DMS 273 (cell line): ENCODE results near the gene SELL.
"Not testable (repeated sequence)": the region's sequence is repeated elsewhere in the genome, so short reads cannot be mapped to it uniquely, and the experiment has no call there.

ENCODE experiments used
- DNase-seq: peaks from one replicate; lab custom pipeline; 2025; ENCODE audit not compliant: unreplicated experiment; lab: John Stamatoyannopoulos, UW

SELL gene

DNA sequence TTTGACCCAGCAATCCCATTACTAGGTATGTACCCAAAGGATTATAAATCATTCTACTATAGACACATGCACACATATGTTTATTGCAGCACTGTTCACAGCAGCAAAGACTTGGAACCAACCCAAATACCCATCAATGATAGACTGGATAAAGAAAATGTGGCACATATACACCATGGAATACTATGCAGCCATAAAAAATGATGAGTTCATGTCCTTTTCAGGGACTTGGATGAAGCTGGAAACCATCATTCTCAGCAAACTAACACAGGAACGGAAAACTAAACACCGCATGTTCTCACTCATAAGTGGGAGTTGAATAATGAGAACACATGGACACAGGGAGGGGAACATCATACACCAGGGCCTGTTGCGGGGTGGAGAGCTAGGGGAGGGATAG, 41.2 kb downstream of the SELL start:
- not testable (repeated sequence) for DNase-seq

DNA sequence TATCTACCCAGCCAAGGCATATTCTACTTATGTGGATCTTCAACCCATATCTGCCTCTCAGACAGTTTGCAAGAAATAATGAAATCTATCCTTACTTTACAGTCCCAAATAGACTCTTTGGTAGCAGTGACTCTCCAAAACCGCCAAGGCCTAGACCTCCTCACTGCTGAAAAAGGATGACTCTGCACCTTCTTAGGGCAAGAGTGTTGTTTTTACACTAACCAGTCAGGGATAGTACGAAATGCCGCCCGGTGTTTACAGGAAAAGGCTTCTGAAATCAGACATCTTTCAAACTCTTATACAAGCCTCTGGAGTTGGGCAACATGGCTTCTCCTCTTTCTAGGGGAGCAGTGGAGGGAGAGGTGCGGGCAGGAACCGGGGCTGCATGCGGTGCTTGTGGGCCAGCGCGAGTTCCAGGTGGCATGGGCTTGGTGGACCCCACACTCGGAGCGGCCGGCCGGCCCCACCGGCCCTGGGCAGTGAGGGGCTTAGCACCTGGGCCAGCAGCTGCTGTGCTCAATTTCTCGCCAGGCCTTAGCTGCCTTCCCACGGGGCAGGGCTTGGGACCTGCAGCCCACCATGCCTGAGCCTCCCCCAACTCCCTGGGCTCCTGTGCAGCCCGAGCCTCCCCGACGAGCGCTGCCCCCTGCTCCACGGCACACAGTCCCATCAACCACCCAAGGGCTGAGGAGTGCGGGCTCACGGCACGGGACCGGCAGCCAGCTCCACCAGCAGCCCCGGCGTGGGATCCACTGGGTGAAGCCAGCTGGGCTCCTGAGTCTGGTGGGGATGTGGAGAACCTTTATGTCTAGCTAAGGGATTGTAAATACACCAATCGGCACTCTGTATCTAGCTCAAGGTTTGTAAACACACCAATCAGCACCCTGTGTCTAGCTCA, 43.5 kb downstream of the SELL start:
- not testable (repeated sequence) for DNase-seq

- DNase-seq = not testable (repeated sequence)
These were observed 44.2 kb downstream of the SELL start for GRCh38 chr1:169667227-169667639.

DNA sequence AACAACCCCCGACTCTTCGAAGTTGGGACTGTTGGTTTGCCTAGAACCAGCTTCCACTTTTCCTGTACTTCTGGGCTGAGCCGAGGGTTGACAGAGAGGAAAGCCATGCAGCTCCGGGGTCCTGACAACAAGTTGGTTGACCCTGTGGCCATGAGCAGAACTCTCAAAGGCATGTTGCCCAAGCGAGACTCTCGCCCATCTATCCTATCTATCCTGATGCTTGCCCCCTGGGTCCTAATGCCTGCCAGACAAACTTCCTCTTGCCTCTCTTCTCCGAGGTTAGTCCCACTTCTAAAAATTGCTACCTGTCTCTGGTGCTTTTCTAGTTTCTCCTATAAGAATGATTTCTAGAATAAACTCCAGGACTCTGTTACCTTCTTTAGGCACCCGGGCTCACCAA, 48.7 kb downstream of the SELL start:
- not testable (repeated sequence) for DNase-seq

DNA sequence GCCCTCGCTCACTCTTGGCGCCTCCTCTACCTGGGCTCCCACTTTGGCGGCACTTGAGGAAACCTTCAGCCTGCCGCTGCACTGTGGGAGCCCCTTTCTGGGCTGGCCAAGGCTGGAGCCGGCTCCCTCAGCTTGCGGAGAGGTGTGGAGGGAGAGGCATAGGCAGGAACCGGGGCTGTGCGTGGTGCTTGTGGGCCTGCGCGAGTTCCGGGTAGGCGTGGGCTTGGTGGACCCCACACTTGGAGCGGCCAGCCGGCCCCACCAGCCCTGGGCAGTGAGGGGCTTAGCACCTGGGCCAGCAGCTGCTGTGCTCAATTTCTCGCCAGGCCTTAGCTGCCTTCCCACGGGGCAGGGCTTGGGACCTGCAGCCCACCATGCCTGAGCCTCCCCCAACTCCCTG, 50.4 kb downstream of the SELL start:
- DNase-seq = not testable (repeated sequence)

GRCh38 chr1:169658777-169659176, 52.6 kb downstream of the SELL start:
- not testable (repeated sequence) for DNase-seq

DNA sequence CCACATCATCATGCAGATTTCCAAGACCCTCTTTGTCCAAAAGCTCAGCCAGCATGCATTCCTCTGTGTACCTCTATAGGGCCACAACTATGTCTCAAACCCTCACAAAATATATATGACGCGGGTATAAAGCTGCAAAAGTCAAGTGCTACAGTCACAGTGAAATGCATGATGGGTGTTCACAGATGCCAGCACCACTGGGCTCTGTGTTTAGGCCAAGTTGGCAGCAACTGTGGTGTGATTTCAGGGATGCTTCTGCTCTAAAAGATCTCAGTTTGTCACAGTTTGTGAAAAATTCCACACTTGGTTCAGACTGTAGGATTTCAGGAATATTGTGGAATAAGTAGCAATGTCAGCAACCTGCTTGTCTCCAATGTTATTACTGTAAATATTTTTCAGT, 57.5 kb downstream of the SELL start:
- no peak for DNase-seq

DNA sequence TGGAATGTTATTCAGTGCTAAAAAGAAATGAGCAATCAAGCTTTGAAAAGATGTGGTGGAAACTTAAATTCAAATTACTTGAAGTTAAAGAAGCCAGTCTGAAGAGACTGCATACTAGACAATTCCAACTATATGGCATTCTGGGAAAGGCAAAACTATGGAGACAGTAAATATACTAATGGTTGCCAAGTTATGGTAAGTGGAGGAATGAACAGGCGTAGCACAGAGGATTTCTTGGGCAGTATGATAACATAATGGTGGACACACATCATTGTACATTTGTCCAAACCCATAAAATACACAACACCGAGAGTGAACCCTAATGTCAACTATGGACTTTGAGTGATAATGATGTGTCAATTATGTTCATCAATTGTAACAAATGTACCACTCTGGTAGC, 60.4 kb downstream of the SELL start:
- DNase-seq = no peak

DNA sequence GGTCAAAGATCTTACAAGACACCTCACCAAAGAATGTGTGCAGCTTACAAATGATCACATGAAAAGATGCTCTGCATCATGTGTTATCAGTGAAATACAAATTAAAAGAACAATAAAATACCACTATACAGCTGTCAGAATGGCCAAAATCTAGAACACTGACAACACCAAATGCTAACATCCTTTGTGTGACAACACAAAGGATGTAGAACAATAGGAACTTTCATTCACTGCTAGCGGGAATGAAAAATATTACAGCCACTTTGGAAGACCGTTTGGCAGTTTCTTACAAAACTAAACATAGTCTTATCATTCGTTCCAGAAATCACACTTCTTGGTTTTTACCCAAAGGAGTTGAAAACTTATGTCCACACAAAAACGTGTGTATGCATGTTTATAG, 60.9 kb downstream of the SELL start:
- DNase-seq = no peak

DNA sequence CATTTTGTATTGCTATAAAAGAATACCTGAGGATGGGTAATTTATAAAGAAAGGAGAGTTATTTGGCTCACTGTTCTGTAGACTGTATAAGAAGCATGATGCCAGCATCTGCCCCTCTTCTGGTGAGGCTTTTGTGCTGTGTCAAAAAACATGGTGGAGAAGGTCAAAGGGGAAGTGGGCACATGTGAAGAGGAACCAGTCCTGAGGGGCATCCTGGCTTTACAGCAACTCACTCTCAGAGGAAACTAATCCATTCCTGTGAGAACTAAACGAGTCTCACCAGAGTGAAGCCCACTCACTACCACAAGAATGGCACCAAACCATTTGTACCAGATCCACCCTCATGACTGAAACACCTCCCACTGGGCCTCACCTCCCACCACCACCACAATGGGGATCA, 62.7 kb downstream of the SELL start:
- no peak for DNase-seq

DNA sequence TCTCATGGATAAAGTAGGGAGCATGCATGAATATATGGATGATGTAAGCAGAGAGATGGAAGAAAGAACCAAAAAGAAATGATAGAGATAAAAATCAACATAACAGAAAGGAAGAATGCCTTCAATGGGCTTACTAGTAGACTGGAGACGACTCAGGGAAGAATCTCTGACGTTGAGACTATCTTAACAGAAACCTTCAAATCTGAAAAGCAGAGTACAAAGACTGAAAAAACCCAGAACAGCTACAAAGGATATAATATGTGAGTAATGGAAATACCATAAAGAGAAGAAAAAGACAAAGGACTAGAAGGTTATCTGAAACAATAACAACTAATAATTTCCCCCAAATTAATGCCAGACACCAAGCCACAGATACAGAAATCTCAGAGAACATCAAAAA, 63.2 kb downstream of the SELL start:
- DNase-seq = no peak

DNA sequence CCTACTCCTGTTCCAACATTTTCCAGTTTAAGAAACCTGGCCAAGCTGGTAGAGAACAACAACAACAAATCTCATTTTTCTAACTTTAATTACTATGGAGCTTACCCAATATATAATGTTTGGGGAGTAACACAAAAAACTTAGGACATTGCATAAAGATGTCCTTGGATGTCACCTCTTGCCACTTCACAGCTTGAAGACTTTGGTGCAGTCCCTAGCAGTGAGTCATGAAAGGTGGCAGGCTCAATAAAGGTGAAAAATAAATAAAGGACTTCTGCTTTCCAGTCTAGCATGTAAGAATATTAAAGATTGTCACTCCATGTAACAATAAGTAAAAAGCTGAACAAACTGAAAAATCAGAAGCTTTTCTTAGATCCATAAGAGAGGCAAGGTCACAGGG, 63.9 kb downstream of the SELL start:
- no peak for DNase-seq

- no peak for DNase-seq
These were observed 67.1 kb downstream of the SELL start for GRCh38 chr1:169644297-169644696.
